IMR-90 (cell line): ENCODE data around the gene PLCG2. TPM values are rescaled to one million over a fixed set of nuclear protein-coding genes. Genes with fewer than 3 reads are reported as not detected.
A peak's percentile ranks its signal among the peaks of the same experiment; 100 is the strongest.

Experiments
- ATAC-seq: fragments of 200-7000 bp; cut with Tn5 transposase; 2 replicates; pipeline ENCODE4 v1.9.1; 2020; ENCODE audit warnings: low read depth, mild to moderate bottlenecking, moderate library complexity
- BruUV-seq: library from RNA; stranded (reverse); fragments of 400-500 nt; replicated peaks from 2 replicates; lab custom pipeline; 2021; lab: Mats Ljungman, UMichigan
- CTCF ChIA-PET: fragments of 300-600 bp; formaldehyde crosslinking; extraction: SDS; loops from one replicate; lab custom pipeline; 2021; ENCODE audit warnings: antibody characterized with exemption; lab: Yijun Ruan, JAX
- POLR2A ChIA-PET: fragments of 300-600 bp; sonication (Branson Sonifier 250); formaldehyde crosslinking; loops from one replicate; lab custom pipeline; 2022; ENCODE audit warnings: antibody characterized with exemption; ENCODE audit not compliant: unreplicated experiment; lab: Charles Lee
- DNase-seq: peaks from one replicate; pipeline ENCODE4 v3.0.0; 2013
- H2AFZ ChIP-seq: replicated peaks from 2 replicates; pipeline ENCODE3; 2013; ENCODE audit warnings: low read length, mild to moderate bottlenecking; ENCODE audit not compliant: poor library complexity
- H2AK5ac ChIP-seq: 2 replicates; pipeline ENCODE4 v1.6.1; 2013; ENCODE audit warnings: low read depth, low read length, inconsistent platforms
- H2AK9ac ChIP-seq: replicated peaks from 2 replicates; pipeline ENCODE3; 2013; ENCODE audit warnings: mild to moderate bottlenecking, low read depth, low read length, moderate library complexity; ENCODE audit not compliant: poor library complexity
- H2BK120ac ChIP-seq: 2 replicates; pipeline ENCODE4 v1.6.1; 2013; ENCODE audit warnings: low read depth, low read length, inconsistent platforms
- H2BK15ac ChIP-seq: 3 replicates; pipeline ENCODE4 v1.6.1; 2013; ENCODE audit warnings: low read depth, low read length, inconsistent platforms
- H2BK20ac ChIP-seq: 2 replicates; pipeline ENCODE4 v1.6.1; 2013; ENCODE audit warnings: low read depth, mild to moderate bottlenecking, inconsistent platforms, low read length, moderate library complexity
- H2BK5ac ChIP-seq: 2 replicates; pipeline ENCODE4 v1.6.1; 2013; ENCODE audit warnings: mild to moderate bottlenecking, low read depth, low read length, inconsistent platforms; ENCODE audit not compliant: poor library complexity, severe bottlenecking
- H3K14ac ChIP-seq: replicated peaks from 2 replicates; pipeline ENCODE4 v1.6.1; 2013; ENCODE audit warnings: low read depth, low read length, inconsistent platforms
- H3K18ac ChIP-seq: 2 replicates; pipeline ENCODE4 v1.6.1; 2013; ENCODE audit warnings: low read depth, low read length, control low read depth
- H3K23ac ChIP-seq: 2 replicates; pipeline ENCODE4 v1.6.1; 2013; ENCODE audit warnings: low read depth, low read length, inconsistent platforms
- H3K27ac ChIP-seq: 2 replicates; pipeline ENCODE4 v1.5.1; 2013; ENCODE audit warnings: mild to moderate bottlenecking, control low read depth, low read length; ENCODE audit not compliant: insufficient read depth
- H3K27me3 ChIP-seq: 2 replicates; pipeline ENCODE4 v1.6.1; 2013; ENCODE audit warnings: low read length; ENCODE audit not compliant: control insufficient read depth, insufficient read depth
- H3K36me3 ChIP-seq: 2 replicates; pipeline ENCODE4 v1.6.1; 2013; ENCODE audit warnings: low read length, mixed read lengths; ENCODE audit not compliant: control insufficient read depth, insufficient read depth
- H3K4ac ChIP-seq: 2 replicates; pipeline ENCODE4 v1.6.1; 2013; ENCODE audit warnings: low read depth, low read length, inconsistent platforms
- H3K4me1 ChIP-seq: 2 replicates; pipeline ENCODE4 v1.6.1; 2013; ENCODE audit warnings: low read length, mixed read lengths; ENCODE audit not compliant: control insufficient read depth, insufficient read depth
- H3K4me2 ChIP-seq: 2 replicates; pipeline ENCODE4 v1.6.1; 2013; ENCODE audit warnings: low read depth, mild to moderate bottlenecking, control low read depth, low read length, moderate library complexity
- H3K4me3 ChIP-seq: 2 replicates; pipeline ENCODE4 v1.5.1; 2013; ENCODE audit warnings: low read depth, mild to moderate bottlenecking, control low read depth, low read length, moderate library complexity; ENCODE audit not compliant: insufficient read depth
- H3K56ac ChIP-seq: 2 replicates; pipeline ENCODE4 v1.6.1; 2013; ENCODE audit warnings: low read length, inconsistent platforms; ENCODE audit not compliant: insufficient read depth; ENCODE audit errors: extremely low read depth
- H3K79me1 ChIP-seq, 2 experiments: 2 replicates each; pipeline ENCODE4 v1.6.1; 2013; ENCODE audit warnings: low read length in 2 of 2, inconsistent platforms in 1 of 2, low read depth in 1 of 2
- H3K9ac ChIP-seq: 2 replicates; pipeline ENCODE4 v1.6.1; 2013; ENCODE audit warnings: low read depth, low read length, control low read depth
- H3K9me1 ChIP-seq: 2 replicates; pipeline ENCODE4 v1.6.1; 2013; ENCODE audit warnings: low read length, inconsistent platforms; ENCODE audit not compliant: insufficient read depth
- H3K9me3 ChIP-seq: 2 replicates; pipeline ENCODE4 v1.6.1; 2013; ENCODE audit warnings: low read length; ENCODE audit not compliant: control insufficient read depth, insufficient read depth
- H4K20me1 ChIP-seq: 2 replicates; pipeline ENCODE4 v1.6.1; 2013; ENCODE audit warnings: low read length, inconsistent platforms; ENCODE audit not compliant: insufficient read depth
- H4K5ac ChIP-seq: 2 replicates; pipeline ENCODE4 v1.6.1; 2013; ENCODE audit warnings: mild to moderate bottlenecking, low read depth, low read length, control low read depth
- H4K8ac ChIP-seq, 2 experiments: 2 replicates each; pipeline ENCODE4 v1.6.1; 2013; ENCODE audit warnings: low read depth in 2 of 2, low read length in 2 of 2, control low read depth in 1 of 2, inconsistent platforms in 1 of 2
- H4K91ac ChIP-seq: 2 replicates; pipeline ENCODE4 v1.6.1; 2013; ENCODE audit warnings: low read depth, low read length, inconsistent platforms; ENCODE audit not compliant: insufficient read depth
- CEBPB ChIP-seq: IDR thresholded peaks from 2 replicates; pipeline ENCODE4 v1.6.1; 2012; ENCODE audit warnings: low read depth, low read length, improper control_type of control experiment
- CHD1 ChIP-seq: IDR thresholded peaks from 2 replicates; pipeline ENCODE4 v1.6.1; 2012; ENCODE audit warnings: low read depth, low read length, improper control_type of control experiment
- FOS ChIP-seq: fragments of 150-350 bp; IDR thresholded peaks from 2 replicates; pipeline ENCODE4 v1.6.1; 2016; ENCODE audit warnings: low read depth, low read length
- MAFK ChIP-seq: IDR thresholded peaks from 2 replicates; pipeline ENCODE4 v1.6.1; 2012; ENCODE audit warnings: low read depth, low read length, improper control_type of control experiment
- MAZ ChIP-seq: IDR thresholded peaks from 2 replicates; pipeline ENCODE4 v1.6.1; 2012; ENCODE audit warnings: low read depth, mild to moderate bottlenecking, low read length, improper control_type of control experiment, moderate library complexity, borderline replicate concordance
- NFE2L2 ChIP-seq: fragments of 150-350 bp; IDR thresholded peaks from 2 replicates; pipeline ENCODE4 v1.6.1; 2016; ENCODE audit warnings: low read depth, mild to moderate bottlenecking, low read length
- POLR2A ChIP-seq: IDR thresholded peaks from 2 replicates; pipeline ENCODE4 v1.6.1; 2012; ENCODE audit warnings: mild to moderate bottlenecking, low read depth, low read length
- RAD21 ChIP-seq: IDR thresholded peaks from 2 replicates; pipeline ENCODE4 v1.6.1; 2012; ENCODE audit warnings: low read length, improper control_type of control experiment
- RCOR1 ChIP-seq: IDR thresholded peaks from 2 replicates; pipeline ENCODE4 v1.6.1; 2012; ENCODE audit warnings: mild to moderate bottlenecking, low read length, improper control_type of control experiment; ENCODE audit not compliant: insufficient replicate concordance
- RFX5 ChIP-seq: IDR thresholded peaks from 2 replicates; pipeline ENCODE4 v1.8.0; 2012; ENCODE audit warnings: low read depth, mild to moderate bottlenecking, low read length, moderate library complexity
- WGBS, 2 experiments: methylation state at CpG; one replicate each; pipeline versions ENCODE4 v1.1.5 to v1.1.7; 2013; ENCODE audit warnings: missing lambda C conversion rate in 2 of 2; ENCODE audit not compliant: insufficient read length in 1 of 2; ENCODE audit errors: extremely low coverage in 2 of 2; 5-methylcytosine and 5-hydroxymethylcytosine counted together
- dilution Hi-C: fragments of 300-500 bp; cut with HindIII; formaldehyde crosslinking; loops from one replicate; pipeline ENCODE4 v1.14.3; 2018; ENCODE audit warnings: low sequenced_read_pairs; ENCODE audit not compliant: unreplicated experiment
- in situ Hi-C: fragments of 300-500 bp; cut with MboI; formaldehyde crosslinking; loops from 3 replicates; pipeline ENCODE4 v1.14.3; 2019; ENCODE audit warnings: low sequenced_read_pairs, inconsistent platforms, mixed read lengths
- intact Hi-C: fragments of 100-400 bp; cut with micrococcal nuclease; formaldehyde crosslinking; loops from 2 replicates; pipeline ENCODE4 v1.10.0; 2022
- polyA plus RNA-seq, 3 experiments: library from polyadenylated mRNA; depleted of rRNA; stranded (reverse); fragments of >200 nt; gene quantifications; 2 replicates each; pipeline ENCODE4 v1.2.3, GENCODE V29; 2012; ENCODE audit warnings: low replicate concordance in 1 of 3
- total RNA-seq: library from RNA; depleted of rRNA; stranded (reverse); fragments of >200 nt; gene quantifications from 2 replicates; pipeline ENCODE4 v1.2.3, GENCODE V29; 2012
- TF ChIP-seq, protein P1 (sequence below): conservative IDR thresholded peaks from 2 replicates; pipeline ENCODE4 v1.5.1; 2012; ENCODE audit warnings: mild to moderate bottlenecking, low read depth, low read length, improper control_type of control experiment
- TF ChIP-seq, protein P2 (sequence below): fragments of 150-350 bp; IDR thresholded peaks from 2 replicates; pipeline ENCODE4 v1.6.1; 2017; ENCODE audit warnings: mild to moderate bottlenecking, antibody characterized with exemption, low read length, low read depth

PLCG2 gene
- total and polyA plus RNA-seq, 2 of the 4 experiments (the other 2 are of a cell fraction) = 0.14 to 0.18 TPM

DNA sequence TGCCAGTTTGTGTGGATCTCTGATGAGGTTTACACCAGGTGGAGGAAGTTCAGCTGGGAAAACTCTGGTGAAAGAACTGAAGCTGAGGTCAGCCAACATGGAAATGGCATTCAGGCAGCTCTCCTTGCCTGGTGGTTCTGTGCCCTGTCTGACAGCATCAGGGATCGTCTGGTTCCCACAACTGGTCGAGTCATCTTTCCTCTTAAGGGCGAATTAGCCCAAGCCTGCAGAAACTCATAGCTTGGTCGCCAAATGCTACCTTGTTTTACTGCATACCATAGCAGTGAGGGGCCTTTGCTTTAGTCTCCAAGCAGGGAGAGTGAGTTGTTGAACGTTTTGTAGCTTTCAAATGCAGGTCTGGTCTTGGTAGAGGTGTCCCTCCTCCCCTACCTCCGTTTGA, 7.2 kb downstream of the PLCG2 start:
- intact Hi-C loops = no loop called here

More for the DNA sequence above, 7.2 kb downstream of the PLCG2 start:
- in situ Hi-C loops (no loop called here), dilution Hi-C loops (no loop called here)
- Histone ChIP-seq H2BK5ac (no peak overlapping the region), H4K91ac (no peak overlapping the region), H2AFZ (no peak overlapping the region), H3K4me2 (no peak overlapping the region), H3K27ac (no peak overlapping the region), H3K18ac (no peak overlapping the region), H3K9me1 (0 out of 2 replicates have a peak, but pooled peaks cover 3% of the 10 kb centered on the region), H3K9me3 (no peaks in the 10 kb centered on the region), H3K4me1 (no peaks in the 10 kb centered on the region), H4K20me1 (no peaks in the 10 kb centered on the region), H3K9ac (no peak overlapping the region), H2AK5ac (no peak overlapping the region), H3K36me3 (no peaks in the 10 kb centered on the region), H3K14ac (no peak overlapping the region), H2BK20ac (no peak overlapping the region), H3K4ac (no peak overlapping the region), H3K79me1 (no peaks in the 10 kb centered on the region), H4K5ac (no peak overlapping the region), H3K23ac (no peak overlapping the region), H3K56ac (no peak overlapping the region), H2BK15ac (no peak overlapping the region), H2BK120ac (no peak overlapping the region), H2AK9ac (no peak overlapping the region), H3K27me3 (peaks cover 36% of the 10 kb centered on the region), H3K4me3 (no peak overlapping the region), H4K8ac (no peak overlapping the region)
- 10% methylated on average over 2 of the region's 6 CpGs; no CpG with 5 or more reads in 1 of the 2 experiments for WGBS, 2 experiments
- no TSS peak for BruUV-seq
- ATAC-seq = no peak
- ChIA-PET POLR2A (no interaction called here), CTCF (no interaction called here)
- peak; percentile 6 for DNase-seq
- no peak for TF ChIP-seq NFE2L2
- TF ChIP-seq RAD21 = no peak
- TF ChIP-seq RFX5 = no peak
- TF ChIP-seq, protein P1, sequence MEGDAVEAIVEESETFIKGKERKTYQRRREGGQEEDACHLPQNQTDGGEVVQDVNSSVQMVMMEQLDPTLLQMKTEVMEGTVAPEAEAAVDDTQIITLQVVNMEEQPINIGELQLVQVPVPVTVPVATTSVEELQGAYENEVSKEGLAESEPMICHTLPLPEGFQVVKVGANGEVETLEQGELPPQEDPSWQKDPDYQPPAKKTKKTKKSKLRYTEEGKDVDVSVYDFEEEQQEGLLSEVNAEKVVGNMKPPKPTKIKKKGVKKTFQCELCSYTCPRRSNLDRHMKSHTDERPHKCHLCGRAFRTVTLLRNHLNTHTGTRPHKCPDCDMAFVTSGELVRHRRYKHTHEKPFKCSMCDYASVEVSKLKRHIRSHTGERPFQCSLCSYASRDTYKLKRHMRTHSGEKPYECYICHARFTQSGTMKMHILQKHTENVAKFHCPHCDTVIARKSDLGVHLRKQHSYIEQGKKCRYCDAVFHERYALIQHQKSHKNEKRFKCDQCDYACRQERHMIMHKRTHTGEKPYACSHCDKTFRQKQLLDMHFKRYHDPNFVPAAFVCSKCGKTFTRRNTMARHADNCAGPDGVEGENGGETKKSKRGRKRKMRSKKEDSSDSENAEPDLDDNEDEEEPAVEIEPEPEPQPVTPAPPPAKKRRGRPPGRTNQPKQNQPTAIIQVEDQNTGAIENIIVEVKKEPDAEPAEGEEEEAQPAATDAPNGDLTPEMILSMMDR = no peak
- no peak for TF ChIP-seq FOS
- TF ChIP-seq MAZ = no peak
- TF ChIP-seq CEBPB = no peak
- TF ChIP-seq RCOR1 = no peak
- no peak for TF ChIP-seq MAFK
- TF ChIP-seq, protein P2, sequence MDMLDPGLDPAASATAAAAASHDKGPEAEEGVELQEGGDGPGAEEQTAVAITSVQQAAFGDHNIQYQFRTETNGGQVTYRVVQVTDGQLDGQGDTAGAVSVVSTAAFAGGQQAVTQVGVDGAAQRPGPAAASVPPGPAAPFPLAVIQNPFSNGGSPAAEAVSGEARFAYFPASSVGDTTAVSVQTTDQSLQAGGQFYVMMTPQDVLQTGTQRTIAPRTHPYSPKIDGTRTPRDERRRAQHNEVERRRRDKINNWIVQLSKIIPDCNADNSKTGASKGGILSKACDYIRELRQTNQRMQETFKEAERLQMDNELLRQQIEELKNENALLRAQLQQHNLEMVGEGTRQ = no peak
- no peak for TF ChIP-seq POLR2A
- no peak for TF ChIP-seq CHD1
